T-cell (primary cell): ENCODE data around the gene MKLN1. TPM values are rescaled to one million over a fixed set of nuclear protein-coding genes. Genes with fewer than 3 reads are reported as not detected.

Experiments used
- ATAC-seq, 4 experiments: fragments of 200-7000 bp in 3 of 4; fragments of 150-1000 bp in 1 of 4; cut with Tn5 transposase; replicated peaks in 1 of 4; 1 replicate in 3 of 4; 2 replicates in 1 of 4; pipeline ENCODE4 v1.10.0; 2021; ENCODE audit warnings: moderate library complexity in 3 of 4, mild to moderate bottlenecking in 2 of 4, moderate number of reproducible peaks in 1 of 4
- CTCF ChIA-PET, 2 donors: fragments of 300-600 bp; sonication (Branson Sonifier 250); formaldehyde crosslinking; loops; one replicate each; lab custom pipeline; 2022; ENCODE audit warnings: antibody characterized with exemption in 2 of 2; lab: Charles Lee
- POLR2A ChIA-PET, 2 donors: fragments of 300-600 bp; sonication (Branson Sonifier 250); formaldehyde crosslinking; loops; one replicate each; lab custom pipeline; 2022; ENCODE audit warnings: antibody characterized with exemption in 2 of 2; lab: Charles Lee
- DNase-seq, 35 experiments: peaks; one replicate each; pipeline versions ENCODE4 v3.0.0 to v3.0.0-alpha.2; 2013 to 2023
- H3K27ac ChIP-seq: one replicate; pipeline ENCODE4 v1.5.1; 2013; ENCODE audit warnings: low read length
- H3K27me3 ChIP-seq, 2 experiments: replicated peaks in 1 of 2; 1 replicate in 1 of 2; 2 replicates in 1 of 2; pipeline versions ENCODE4 v1.6.1 to v1.7.0; 2013; ENCODE audit warnings: low read length in 1 of 2, mixed read lengths in 1 of 2; ENCODE audit not compliant: control insufficient read depth in 2 of 2, insufficient read depth in 2 of 2; ENCODE audit errors: extremely low read depth in 1 of 2
- H3K36me3 ChIP-seq, 2 donors: 1 replicate in 1 of 2; 2 replicates in 1 of 2; pipeline versions ENCODE4 v1.6.1 to v1.7.0; 2013; ENCODE audit warnings: low read length in 1 of 2; ENCODE audit not compliant: control insufficient read depth in 2 of 2, insufficient read depth in 1 of 2; ENCODE audit errors: extremely low read depth in 1 of 2
- H3K4me1 ChIP-seq, 2 experiments: 1 replicate in 1 of 2; 2 replicates in 1 of 2; pipeline versions ENCODE4 v1.6.1 to v1.7.0; 2013; ENCODE audit warnings: low read length in 2 of 2, mixed read lengths in 1 of 2; ENCODE audit not compliant: insufficient read depth in 2 of 2, control insufficient read depth in 1 of 2; ENCODE audit errors: extremely low read depth in 1 of 2
- H3K4me3 ChIP-seq, 2 donors: 1 replicate in 1 of 2; 2 replicates in 1 of 2; pipeline versions ENCODE4 v1.5.1 to v1.7.0; 2013; ENCODE audit warnings: mild to moderate bottlenecking in 2 of 2, low read length in 1 of 2, moderate library complexity in 1 of 2; ENCODE audit not compliant: control insufficient read depth in 1 of 2; ENCODE audit errors: extremely low read depth in 1 of 2
- H3K9me3 ChIP-seq: 2 replicates; pipeline ENCODE4 v1.7.0; 2013
- H3K27ac Mint-ChIP-seq, 2 donors: one replicate each; pipeline ENCODE4 v1.8.0; 2020 to 2021; ENCODE audit warnings: mild to moderate bottlenecking in 2 of 2, mixed read lengths in 2 of 2
- H3K27me3 Mint-ChIP-seq, 2 donors: one replicate each; pipeline ENCODE4 v1.8.0; 2021 to 2022; ENCODE audit warnings: mixed read lengths in 2 of 2
- H3K36me3 Mint-ChIP-seq: one replicate; pipeline ENCODE4 v1.8.0; 2021; ENCODE audit warnings: mixed read lengths
- H3K4me1 Mint-ChIP-seq, 3 donors: one replicate each; pipeline ENCODE4 v1.8.0; 2020 to 2022; ENCODE audit warnings: mixed read lengths in 3 of 3, mild to moderate bottlenecking in 1 of 3
- H3K4me3 Mint-ChIP-seq, 3 donors: one replicate each; pipeline ENCODE4 v1.8.0; 2020 to 2022; ENCODE audit warnings: mild to moderate bottlenecking in 3 of 3, mixed read lengths in 3 of 3, moderate library complexity in 3 of 3
- H3K9me3 Mint-ChIP-seq, 3 donors: one replicate each; pipeline ENCODE4 v1.8.0; 2020 to 2022; ENCODE audit warnings: mixed read lengths in 3 of 3
- WGBS: methylation state at CpG from one replicate; pipeline ENCODE4 v1.1.5; 2013; ENCODE audit warnings: missing lambda C conversion rate; ENCODE audit not compliant: insufficient coverage; 5-methylcytosine and 5-hydroxymethylcytosine counted together
- total RNA-seq, 35 experiments: library from RNA in 6 of 35; stranded (reverse) in 6 of 35; fragments of 120-200 nt in 1 of 35; gene quantifications; one replicate each; pipeline versions ENCODE4 v1.2.1 to v1.2.4 and lab custom pipeline; 2013 to 2026

Gene MKLN1
- total RNA-seq, 5 donors from 2014 or later (not counting 1 experiment from before 2014, with no cell fraction given) = 43.9 to 63.3 (median 46.5) TPM

DNA sequence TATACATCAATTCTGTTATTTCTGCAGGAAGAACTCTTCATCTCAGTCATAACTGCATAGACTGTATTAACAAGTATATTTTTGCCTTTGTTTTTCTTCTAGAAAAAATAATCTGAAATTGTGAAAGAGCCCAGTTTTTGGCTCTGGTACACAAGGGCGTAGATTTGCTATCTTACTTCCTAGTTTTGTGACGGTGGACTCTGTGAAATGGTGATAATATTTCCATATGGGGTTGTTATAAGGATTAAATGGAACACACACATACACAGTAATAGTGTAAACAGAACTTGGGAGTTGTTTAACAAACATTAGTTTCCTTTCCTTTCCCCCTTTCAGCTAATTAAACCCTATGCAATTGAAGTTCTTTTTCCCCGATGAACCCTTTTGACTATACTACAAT, 108.7 kb downstream of the MKLN1 start:
- peaks cover 63% of the 10 kb centered on the region for H3K36me3 Mint-ChIP-seq

DNA sequence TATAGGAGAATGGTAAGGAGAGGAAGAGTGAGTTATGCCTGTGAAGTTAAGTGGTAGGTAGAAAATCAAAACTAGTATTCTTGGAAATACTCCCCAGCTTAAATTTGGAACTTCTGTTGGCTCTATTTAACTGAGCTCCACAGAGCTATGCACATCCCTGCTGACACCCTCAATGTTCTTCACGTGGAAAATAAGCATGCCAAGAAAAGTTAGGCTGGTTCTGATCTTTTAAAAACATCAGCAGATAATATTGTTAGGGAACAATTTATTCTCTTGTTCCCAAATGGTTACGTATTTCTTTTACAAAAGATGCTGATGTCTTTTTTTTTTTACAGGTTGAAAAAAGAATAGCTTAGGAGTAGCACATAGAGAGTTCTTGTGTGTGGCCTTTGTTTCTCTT, 111.3 kb downstream of the MKLN1 start:
- no peaks in the 10 kb centered on the region for H3K9me3 ChIP-seq
- no peaks in the 10 kb centered on the region for H3K4me1 ChIP-seq
- CTCF ChIA-PET = interaction anchor here (0.6 to 1.0 kb wide), 3 partner anchors 10 to 609 kb away, joined by 3 to 4 read pairs (median 3); no protein-coding TSS in a partner anchor
- peaks cover 4 to 8% (median 8%) of the 10 kb centered on the region in 3 donors for H3K4me1 Mint-ChIP-seq
- POLR2A ChIA-PET = interaction anchor here in 1 of 2 donors (0.6 kb wide), 2 partner anchors 392 to 548 kb away, joined by 3 to 5 read pairs; no protein-coding TSS in a partner anchor
- no peaks in the 10 kb centered on the region for H3K9me3 Mint-ChIP-seq
- H3K36me3 ChIP-seq = peaks cover 0 to 33% of the 10 kb centered on the region in 2 donors
- H3K27ac Mint-ChIP-seq = no peak overlapping the region
- DNase-seq (no peak), ATAC-seq (no peak)
- peaks cover 66% of the 10 kb centered on the region for H3K36me3 Mint-ChIP-seq
- H3K27me3 ChIP-seq = no peaks in the 10 kb centered on the region
- H3K27ac ChIP-seq = no peak overlapping the region
- H3K4me3 Mint-ChIP-seq = no peak overlapping the region
- no CpG with 5 or more reads among the region's 2 CpGs for WGBS
- H3K27me3 Mint-ChIP-seq = no peaks in the 10 kb centered on the region
- H3K4me3 ChIP-seq = no peak overlapping the region

More for the DNA sequence above, 108.7 kb downstream of the MKLN1 start:
- no peak overlapping the region for H3K4me3 ChIP-seq
- ATAC-seq = no peak
- H3K27me3 ChIP-seq = no peaks in the 10 kb centered on the region
- no CpG with 5 or more reads among the region's 3 CpGs for WGBS
- no peak for DNase-seq
- H3K4me1 Mint-ChIP-seq = peaks cover 8% of the 10 kb centered on the region in 3 donors
- H3K27ac ChIP-seq = no peak overlapping the region
- H3K27me3 Mint-ChIP-seq = no peaks in the 10 kb centered on the region
- ChIA-PET POLR2A (interaction anchor here in 1 of 2 donors (0.6 kb wide), 2 partner anchors 14 to 1681 kb away, joined by 3 read pairs; no protein-coding TSS in a partner anchor), CTCF (no interaction called here)
- H3K27ac Mint-ChIP-seq = no peak overlapping the region
- H3K9me3 ChIP-seq = no peaks in the 10 kb centered on the region
- peaks cover 0 to 34% of the 10 kb centered on the region in 2 donors for H3K36me3 ChIP-seq
- H3K4me3 Mint-ChIP-seq = no peak overlapping the region
- no peaks in the 10 kb centered on the region for H3K9me3 Mint-ChIP-seq
- no peaks in the 10 kb centered on the region for H3K4me1 ChIP-seq

DNA sequence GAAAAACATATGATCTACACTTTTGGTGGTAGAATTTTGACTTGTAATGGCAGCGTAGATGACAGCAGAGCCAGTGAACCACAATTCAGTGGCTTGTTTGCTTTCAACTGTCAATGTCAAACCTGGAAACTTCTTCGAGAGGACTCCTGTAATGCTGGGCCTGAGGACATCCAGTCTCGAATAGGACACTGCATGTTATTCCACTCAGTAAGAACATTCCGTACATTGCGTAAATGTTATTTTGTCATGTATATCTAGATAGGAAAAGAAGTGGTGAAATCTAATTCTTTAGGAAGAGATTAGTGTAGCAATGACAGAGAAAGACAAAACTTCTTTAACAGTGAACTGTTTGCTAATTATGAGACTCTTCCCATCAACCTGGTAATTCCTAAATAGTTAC, 115.8 kb downstream of the MKLN1 start:
- H3K27ac Mint-ChIP-seq = no peak overlapping the region
- ChIA-PET POLR2A (no interaction called here), CTCF (interaction anchor here in 1 of 2 donors (0.7 kb wide), 1 partner anchor 60 kb away, joined by 3 read pairs; no protein-coding TSS in a partner anchor)
- ATAC-seq (no peak), DNase-seq (no peak)
- no peak overlapping the region for H3K27ac ChIP-seq
- H3K27me3 Mint-ChIP-seq = no peaks in the 10 kb centered on the region
- no peaks in the 10 kb centered on the region for H3K9me3 ChIP-seq
- 100% methylated on average over 2 of the region's 5 CpGs for WGBS
- peaks cover 0 to 36% of the 10 kb centered on the region in 2 donors for H3K36me3 ChIP-seq
- no peaks in the 10 kb centered on the region for H3K4me1 ChIP-seq
- peaks cover 69% of the 10 kb centered on the region for H3K36me3 Mint-ChIP-seq
- no peaks in the 10 kb centered on the region for H3K4me1 Mint-ChIP-seq
- H3K9me3 Mint-ChIP-seq = no peaks in the 10 kb centered on the region
- H3K4me3 ChIP-seq = no peak overlapping the region
- H3K4me3 Mint-ChIP-seq = no peak overlapping the region
- no peaks in the 10 kb centered on the region for H3K27me3 ChIP-seq

DNA sequence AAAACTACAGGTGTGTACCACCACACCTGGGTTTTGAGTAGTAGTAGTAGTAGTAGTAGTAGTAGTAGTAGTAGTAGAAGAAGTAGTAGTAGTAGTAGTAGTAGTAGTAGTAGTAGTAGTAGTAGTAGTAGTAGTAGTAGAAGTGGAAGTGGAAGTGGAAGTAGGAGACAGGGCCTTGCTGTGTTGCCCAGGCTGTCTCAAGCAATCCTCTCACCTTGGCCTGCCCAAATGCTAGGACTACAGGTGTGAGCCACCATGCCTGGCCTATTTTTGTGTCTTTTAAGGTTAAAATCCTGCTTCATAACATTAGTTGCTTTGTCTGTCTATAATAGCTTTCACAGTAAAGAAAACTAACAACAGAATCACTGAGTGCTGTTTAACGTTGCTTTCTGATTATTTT, 117.0 kb downstream of the MKLN1 start:
- Mint-ChIP-seq H3K9me3 (no peaks in the 10 kb centered on the region), H3K36me3 (peaks cover 71% of the 10 kb centered on the region), H3K4me3 (no peak overlapping the region), H3K27me3 (no peaks in the 10 kb centered on the region), H3K27ac (no peak overlapping the region), H3K4me1 (no peaks in the 10 kb centered on the region)
- DNase-seq (no peak), ATAC-seq (no peak)
- no peak overlapping the region for H3K27ac ChIP-seq
- H3K36me3 ChIP-seq = peaks cover 0 to 33% of the 10 kb centered on the region in 2 donors
- H3K27me3 ChIP-seq = no peaks in the 10 kb centered on the region
- ChIA-PET CTCF (interaction anchor here in 1 of 2 donors (0.6 kb wide), 1 partner anchor 26 kb away, joined by 5 read pairs; no protein-coding TSS in a partner anchor), POLR2A (no interaction called here)
- no peaks in the 10 kb centered on the region for H3K4me1 ChIP-seq
- WGBS = no CpG with 5 or more reads among the region's 1 CpG
- H3K9me3 ChIP-seq = no peaks in the 10 kb centered on the region
- no peak overlapping the region for H3K4me3 ChIP-seq

DNA sequence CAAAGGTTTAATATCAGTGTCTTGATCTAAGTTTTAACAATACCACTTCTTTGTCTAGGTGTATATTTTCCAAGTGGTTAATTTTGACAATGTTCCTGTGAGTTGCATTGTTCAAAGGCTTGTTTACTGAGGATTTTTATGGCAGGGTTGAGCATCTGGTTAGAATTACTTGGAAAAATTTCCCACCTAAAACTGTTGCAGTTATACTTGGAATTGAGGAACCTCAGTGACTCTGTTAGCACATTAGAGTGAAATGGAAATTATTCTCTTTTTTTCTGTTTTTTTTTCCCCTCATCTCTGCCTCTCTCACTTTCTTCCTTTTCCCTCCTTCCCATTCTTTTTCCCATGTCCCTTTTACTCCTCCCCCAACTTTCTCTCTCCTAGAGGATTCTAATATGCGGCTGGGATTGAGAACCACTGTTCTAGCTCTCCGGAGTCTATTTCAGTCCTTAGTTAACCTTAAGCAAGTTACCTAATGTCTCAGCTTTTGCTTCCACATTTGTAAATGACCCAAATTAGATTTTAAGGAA, 121.8 kb downstream of the MKLN1 start:
- H3K36me3 ChIP-seq = peaks cover 4 to 26% of the 10 kb centered on the region in 2 donors
- H3K27ac ChIP-seq = no peak overlapping the region
- no peak for ATAC-seq

DNA sequence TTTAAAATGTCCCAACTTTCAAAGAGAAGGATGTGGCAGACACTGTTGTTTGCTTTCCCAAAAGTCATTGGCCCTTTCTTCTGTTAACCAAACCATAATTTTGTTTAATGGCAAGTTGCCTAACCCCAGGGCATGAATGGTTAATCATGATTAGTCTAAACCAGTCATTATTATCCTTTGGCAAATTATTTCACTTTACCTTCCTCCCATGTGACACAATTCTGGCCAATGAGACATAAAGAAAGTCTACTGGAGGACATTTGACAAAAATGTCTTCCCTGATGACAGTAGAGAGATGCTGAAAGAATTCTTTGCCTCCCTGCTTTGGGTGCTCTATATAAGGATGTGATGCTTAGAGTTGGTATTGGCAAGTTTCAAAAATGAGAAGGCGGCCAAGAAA, 126.8 kb downstream of the MKLN1 start:
- H3K4me3 Mint-ChIP-seq = no peak overlapping the region
- H3K27ac Mint-ChIP-seq = no peak overlapping the region
- peaks cover 43% of the 10 kb centered on the region for H3K36me3 Mint-ChIP-seq
- no peaks in the 10 kb centered on the region for H3K27me3 Mint-ChIP-seq
- DNase-seq (no peak), ATAC-seq (no peak)
- 83% methylated on average over 1 of the region's 1 CpG for WGBS
- H3K4me1 Mint-ChIP-seq = peaks cover 0 to 4% (median 0%) of the 10 kb centered on the region in 3 donors
- Histone ChIP-seq H3K27ac (no peak overlapping the region), H3K27me3 (no peaks in the 10 kb centered on the region), H3K4me1 (no peaks in the 10 kb centered on the region), H3K4me3 (no peak overlapping the region), H3K9me3 (no peaks in the 10 kb centered on the region), H3K36me3 (peaks cover 9 to 19% of the 10 kb centered on the region in 2 donors)
- CTCF ChIA-PET = interaction anchor here in 1 of 2 donors (1.0 kb wide), 1 partner anchor 557 kb away, joined by 8 read pairs; no protein-coding TSS in a partner anchor
- POLR2A ChIA-PET = interaction anchor here (0.6 to 0.7 kb wide), 2 partner anchors 459 to 1840 kb away, joined by 3 to 6 read pairs; no protein-coding TSS in a partner anchor
- H3K9me3 Mint-ChIP-seq = no peaks in the 10 kb centered on the region

More for the DNA sequence above, 121.8 kb downstream of the MKLN1 start:
- H3K9me3 ChIP-seq = no peaks in the 10 kb centered on the region
- DNase-seq = no peak
- H3K9me3 Mint-ChIP-seq = no peaks in the 10 kb centered on the region
- no peak overlapping the region for H3K4me3 ChIP-seq
- no peaks in the 10 kb centered on the region for H3K4me1 Mint-ChIP-seq
- CTCF ChIA-PET = no interaction called here
- H3K4me3 Mint-ChIP-seq = no peak overlapping the region
- no CpG with 5 or more reads among the region's 2 CpGs for WGBS
- POLR2A ChIA-PET = no interaction called here
- H3K27ac Mint-ChIP-seq = no peak overlapping the region
- no peaks in the 10 kb centered on the region for H3K4me1 ChIP-seq
- H3K36me3 Mint-ChIP-seq = peaks cover 52% of the 10 kb centered on the region
- H3K27me3 ChIP-seq = no peaks in the 10 kb centered on the region
- no peaks in the 10 kb centered on the region for H3K27me3 Mint-ChIP-seq
